ENCODE measurements around the gene CANX. TPM values are rescaled to one million over a fixed set of nuclear protein-coding genes. Genes with fewer than 3 reads are reported as not detected.

The CANX gene
- total and polyA plus RNA-seq, 2 of the 13 experiments (the other 11 are each of a cell fraction or from before 2014, with no cell fraction given) = 477 to 680 TPM

- peak; percentile 97 for TF ChIP-seq ZNF281 (CRISPR knock-in tag; IDR thresholded peaks at IDR 0.05; ENCODE audit: borderline replicate concordance)
- no peak for TF ChIP-seq ZNF570 (CRISPR knock-in tag; IDR thresholded peaks at IDR 0.05; ENCODE audit: borderline replicate concordance)
- TF ChIP-seq GFI1 (CRISPR knock-in tag; IDR thresholded peaks at IDR 0.05; ENCODE audit: borderline replicate concordance) = 0 out of 2 replicates have a peak, but pooled peaks have one; percentile 41
- TF ChIP-seq PHF21A (CRISPR knock-in tag; IDR thresholded peaks at IDR 0.05) = peak; percentile 86; the same call in 1 of the 2 replicates
- peak; percentile 72 for TF ChIP-seq ARID5B (CRISPR knock-in tag; IDR thresholded peaks at IDR 0.05)
- 0 out of 2 replicates have a peak, but pooled peaks have one; percentile 42 for TF ChIP-seq NR2F6 (IDR thresholded peaks at IDR 0.05)
- TF ChIP-seq NR2F6 (CRISPR knock-in tag; IDR thresholded peaks at IDR 0.05) = peak; percentile 44; the same call in 1 of the 2 replicates
- no peak for TF ChIP-seq ZSCAN12 (CRISPR knock-in tag; IDR thresholded peaks at IDR 0.05)
- 0 out of 2 replicates have a peak, but pooled peaks have one; percentile 42 for TF ChIP-seq IKZF5 (CRISPR knock-in tag; IDR thresholded peaks at IDR 0.05)
- 0 out of 2 replicates have a peak, but pooled peaks have one; percentile 28 for TF ChIP-seq ZC3H13 (CRISPR knock-in tag; IDR thresholded peaks at IDR 0.05)
- no peak for TF ChIP-seq SMC3 (IDR thresholded peaks at IDR 0.05; ENCODE audit: low read length)
- TF ChIP-seq ASH2L (IDR thresholded peaks at IDR 0.05; ENCODE audit: insufficient read length, low read depth, low read length) = no peak
- peak; percentile 47; the same call in 1 of the 2 replicates for TF ChIP-seq SALL1 (CRISPR knock-in tag; IDR thresholded peaks at IDR 0.05)
- no peak for TF ChIP-seq MATR3 (CRISPR knock-in tag; IDR thresholded peaks at IDR 0.05)
- 0 out of 2 replicates have a peak, but pooled peaks have one; percentile 39 for TF ChIP-seq NFIC (IDR thresholded peaks at IDR 0.05; ENCODE audit: low read length)
- no peak for TF ChIP-seq GTF2F1 (IDR thresholded peaks at IDR 0.05; ENCODE audit: low read length)
- TF ChIP-seq NR2C2 (CRISPR knock-in tag; IDR thresholded peaks at IDR 0.05; ENCODE audit: borderline replicate concordance) = peak; percentile 29; the same call in 1 of the 2 replicates
- TF ChIP-seq PATZ1 (CRISPR knock-in tag; IDR thresholded peaks at IDR 0.05) = 0 out of 2 replicates have a peak, but pooled peaks have one; percentile 28
- peak; percentile 71 for TF ChIP-seq RARA (CRISPR knock-in tag; IDR thresholded peaks at IDR 0.05)
- TF ChIP-seq BRCA1 (CRISPR knock-in tag; IDR thresholded peaks at IDR 0.05) = no peak
- TF ChIP-seq SNAPC2 (CRISPR knock-in tag; IDR thresholded peaks at IDR 0.05) = no peak; the same call in 1 of the 2 replicates
- peak; percentile 54 for TF ChIP-seq HDAC1 (CRISPR knock-in tag; IDR thresholded peaks at IDR 0.05)
These were observed 56.3 kb downstream of the CANX start (continued) for GRCh38 chr5:179755022-179755421.

All from HepG2 (cell line).